ENCODE data around the gene FCAMR. TPM values are rescaled to one million over a fixed set of nuclear protein-coding genes. Genes with fewer than 3 reads are reported as not detected.

FCAMR gene
- total RNA-seq, 1 donor from 2014 or later = not detected

GRCh38 chr1:206951318-206952100, 18.8 kb downstream of the FCAMR start:
- Histone ChIP-seq H3K4me3 (ENCODE audit: low read depth, low read length) (no peak overlapping the region), H3K36me3 (ENCODE audit: control insufficient read depth, insufficient read depth, low read length) (no peaks in the 10 kb centered on the region), H3K27me3 (ENCODE audit: control insufficient read depth, insufficient read depth, low read length) (no peaks in the 10 kb centered on the region)
- TF ChIP-seq, protein P1, sequence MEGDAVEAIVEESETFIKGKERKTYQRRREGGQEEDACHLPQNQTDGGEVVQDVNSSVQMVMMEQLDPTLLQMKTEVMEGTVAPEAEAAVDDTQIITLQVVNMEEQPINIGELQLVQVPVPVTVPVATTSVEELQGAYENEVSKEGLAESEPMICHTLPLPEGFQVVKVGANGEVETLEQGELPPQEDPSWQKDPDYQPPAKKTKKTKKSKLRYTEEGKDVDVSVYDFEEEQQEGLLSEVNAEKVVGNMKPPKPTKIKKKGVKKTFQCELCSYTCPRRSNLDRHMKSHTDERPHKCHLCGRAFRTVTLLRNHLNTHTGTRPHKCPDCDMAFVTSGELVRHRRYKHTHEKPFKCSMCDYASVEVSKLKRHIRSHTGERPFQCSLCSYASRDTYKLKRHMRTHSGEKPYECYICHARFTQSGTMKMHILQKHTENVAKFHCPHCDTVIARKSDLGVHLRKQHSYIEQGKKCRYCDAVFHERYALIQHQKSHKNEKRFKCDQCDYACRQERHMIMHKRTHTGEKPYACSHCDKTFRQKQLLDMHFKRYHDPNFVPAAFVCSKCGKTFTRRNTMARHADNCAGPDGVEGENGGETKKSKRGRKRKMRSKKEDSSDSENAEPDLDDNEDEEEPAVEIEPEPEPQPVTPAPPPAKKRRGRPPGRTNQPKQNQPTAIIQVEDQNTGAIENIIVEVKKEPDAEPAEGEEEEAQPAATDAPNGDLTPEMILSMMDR (IDR thresholded peaks at IDR 0.05; ENCODE audit: insufficient read depth, low read length, poor library complexity, severe bottlenecking) = peak; percentile 22
- DNase-seq (ENCODE audit: low read depth) = peak; percentile 56

GRCh38 chr1:206949641-206950040, 20.6 kb downstream of the FCAMR start:
- Histone ChIP-seq H3K4me3 (ENCODE audit: low read depth, low read length) (no peak overlapping the region), H3K27me3 (ENCODE audit: control insufficient read depth, insufficient read depth, low read length) (no peaks in the 10 kb centered on the region), H3K36me3 (ENCODE audit: control insufficient read depth, insufficient read depth, low read length) (no peaks in the 10 kb centered on the region)
- DNase-seq (ENCODE audit: low read depth) = no peak
- TF ChIP-seq, protein P1 (IDR thresholded peaks at IDR 0.05; ENCODE audit: insufficient read depth, low read length, poor library complexity, severe bottlenecking) = no peak

DNA sequence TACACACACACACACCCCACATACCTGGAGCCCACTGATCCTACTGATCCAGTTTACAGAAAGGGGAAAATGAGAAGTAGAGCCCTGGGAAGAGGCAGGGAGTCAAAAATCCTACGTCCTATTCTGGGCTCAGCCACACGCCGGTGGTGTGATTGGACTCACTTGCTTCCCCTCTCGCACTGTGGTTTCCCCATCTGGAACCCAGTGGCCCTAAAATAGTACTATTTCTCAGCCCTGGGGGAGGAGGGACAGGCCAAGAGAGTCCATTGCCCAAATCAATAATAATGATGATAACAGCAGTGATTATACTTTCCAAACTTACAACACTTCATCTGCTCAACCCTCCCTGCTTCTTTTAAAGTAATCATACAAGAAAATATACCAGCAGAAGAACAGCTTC, 21.1 kb downstream of the FCAMR start:
- no peaks in the 10 kb centered on the region for H3K27me3 ChIP-seq (ENCODE audit: control insufficient read depth, insufficient read depth, low read length)
- no peaks in the 10 kb centered on the region for H3K36me3 ChIP-seq (ENCODE audit: control insufficient read depth, insufficient read depth, low read length)
- DNase-seq (ENCODE audit: low read depth) = no peak
- no peak overlapping the region for H3K4me3 ChIP-seq (ENCODE audit: low read depth, low read length)
- TF ChIP-seq, protein P1 (IDR thresholded peaks at IDR 0.05; ENCODE audit: insufficient read depth, low read length, poor library complexity, severe bottlenecking) = no peak

- H3K27me3 ChIP-seq (ENCODE audit: control insufficient read depth, insufficient read depth, low read length) = no peaks in the 10 kb centered on the region
- H3K36me3 ChIP-seq (ENCODE audit: control insufficient read depth, insufficient read depth, low read length) = no peaks in the 10 kb centered on the region
- TF ChIP-seq, protein P1 (IDR thresholded peaks at IDR 0.05; ENCODE audit: insufficient read depth, low read length, poor library complexity, severe bottlenecking) = no peak
Measured at GRCh38 chr1:206947255-206947654, 23.0 kb downstream of the FCAMR start.

GRCh38 chr1:206946261-206946660, 24.0 kb downstream of the FCAMR start, which contains the start of gene PIGR:
Gene PIGR, minus strand, starts transcription at chr1:206946466. Its CDS starts 5,935 bp downstream, at chr1:206940531.
- H3K4me3 ChIP-seq (ENCODE audit: low read depth, low read length) = no peak within 1 kb of the TSS
- no peaks in the 10 kb centered on the region for H3K27me3 ChIP-seq (ENCODE audit: control insufficient read depth, insufficient read depth, low read length)
- DNase-seq (ENCODE audit: low read depth) = no peak
- TF ChIP-seq, protein P1 (IDR thresholded peaks at IDR 0.05; ENCODE audit: insufficient read depth, low read length, poor library complexity, severe bottlenecking) = no peak
- H3K36me3 ChIP-seq (ENCODE audit: control insufficient read depth, insufficient read depth, low read length) = no peaks in the 10 kb centered on the region

More at GRCh38 chr1:206947255-206947654, 23.0 kb downstream of the FCAMR start:
- H3K4me3 ChIP-seq (ENCODE audit: low read depth, low read length) = no peak overlapping the region
- no peak for DNase-seq (ENCODE audit: low read depth)

All from kidney epithelial cell (primary cell).